GM12878 (cell line): Measurements from ENCODE around the gene NPLOC4. TPM values are rescaled to one million over a fixed set of nuclear protein-coding genes. Genes with fewer than 3 reads are reported as not detected.

Experiments used
- POLR2AphosphoS5 ChIP-seq: IDR thresholded peaks from 2 replicates; pipeline ENCODE4 v1.6.1; 2011; ENCODE audit warnings: mild to moderate bottlenecking, low read length, inconsistent platforms
- polyA plus RNA-seq, 11 experiments: library from polyadenylated mRNA; depleted of rRNA in 4 of 11; unstranded in 6 of 11; stranded (reverse) in 5 of 11; fragments of >200 nt; fragmentation: Nextera tagmentation in 4 of 11; fragmentation: Illumina TruSeq in 1 of 11; extraction: Ambion mirVana in 4 of 11; extraction: Trizol in 1 of 11; gene quantifications; 1 replicate in 1 of 11; 2 replicates in 10 of 11; pipeline versions ENCODE4 v1.2.1 to v1.2.3, GENCODE V29; 2011 to 2016; ENCODE audit warnings: inconsistent platforms in 2 of 11, missing spikeins in 2 of 11, low read depth in 1 of 11
- total RNA-seq, 4 experiments: library from RNA; depleted of rRNA in 3 of 4; stranded (reverse); fragments of >200 nt in 3 of 4; fragmentation: Illumina TruSeq in 1 of 4; extraction: Trizol in 1 of 4; gene quantifications; 2 replicates each; pipeline versions ENCODE4 v1.2.1 to v1.2.3, GENCODE V29; 2013 to 2021
- TF ChIP-seq, protein P1 (sequence below): fragments of 450-650 bp; IDR thresholded peaks from 2 replicates; pipeline ENCODE4 v1.6.1; 2017; ENCODE audit warnings: antibody characterized with exemption, mild to moderate bottlenecking, moderate library complexity
- TF ChIP-seq, protein P2 (sequence below): fragments of 450-650 bp; IDR thresholded peaks from 2 replicates; pipeline ENCODE4 v1.6.1; 2016; ENCODE audit warnings: mild to moderate bottlenecking
- TF ChIP-seq, protein P3 (sequence below): fragments of 450-650 bp; IDR thresholded peaks from 2 replicates; pipeline ENCODE4 v1.6.1; 2016; ENCODE audit warnings: mild to moderate bottlenecking

Gene NPLOC4
- total and polyA plus RNA-seq, 10 of the 15 experiments (the other 5 are each of a cell fraction or from before 2014, with no cell fraction given), result 1.5 to 83.7 (median 45.8) TPM

DNA sequence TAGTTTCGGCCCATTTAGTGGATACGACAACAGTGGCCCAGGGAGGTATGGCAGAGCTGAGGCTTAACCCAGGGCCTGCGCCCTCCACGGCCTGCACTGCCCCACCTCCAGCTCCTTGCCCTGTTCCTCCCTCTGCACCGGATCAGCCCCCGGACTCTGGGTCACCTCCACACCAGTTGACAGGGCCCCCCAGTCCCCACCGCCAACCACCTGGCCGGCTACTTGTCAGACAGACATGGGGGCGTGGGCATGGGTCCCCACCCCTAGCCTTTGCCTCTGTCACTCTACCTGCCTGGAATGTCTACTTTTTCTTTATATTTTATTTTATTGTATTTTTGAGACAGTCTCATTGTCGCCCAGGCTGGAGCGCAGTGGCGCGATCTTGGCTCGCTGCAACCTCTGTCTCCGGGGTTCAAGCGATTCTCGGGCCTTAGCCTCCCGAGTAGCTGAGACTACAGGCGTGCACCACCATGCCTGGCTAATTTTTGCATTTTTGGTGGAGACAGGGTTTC is 121.3 kb downstream of the NPLOC4 start (continued):
- TF ChIP-seq, protein P1, sequence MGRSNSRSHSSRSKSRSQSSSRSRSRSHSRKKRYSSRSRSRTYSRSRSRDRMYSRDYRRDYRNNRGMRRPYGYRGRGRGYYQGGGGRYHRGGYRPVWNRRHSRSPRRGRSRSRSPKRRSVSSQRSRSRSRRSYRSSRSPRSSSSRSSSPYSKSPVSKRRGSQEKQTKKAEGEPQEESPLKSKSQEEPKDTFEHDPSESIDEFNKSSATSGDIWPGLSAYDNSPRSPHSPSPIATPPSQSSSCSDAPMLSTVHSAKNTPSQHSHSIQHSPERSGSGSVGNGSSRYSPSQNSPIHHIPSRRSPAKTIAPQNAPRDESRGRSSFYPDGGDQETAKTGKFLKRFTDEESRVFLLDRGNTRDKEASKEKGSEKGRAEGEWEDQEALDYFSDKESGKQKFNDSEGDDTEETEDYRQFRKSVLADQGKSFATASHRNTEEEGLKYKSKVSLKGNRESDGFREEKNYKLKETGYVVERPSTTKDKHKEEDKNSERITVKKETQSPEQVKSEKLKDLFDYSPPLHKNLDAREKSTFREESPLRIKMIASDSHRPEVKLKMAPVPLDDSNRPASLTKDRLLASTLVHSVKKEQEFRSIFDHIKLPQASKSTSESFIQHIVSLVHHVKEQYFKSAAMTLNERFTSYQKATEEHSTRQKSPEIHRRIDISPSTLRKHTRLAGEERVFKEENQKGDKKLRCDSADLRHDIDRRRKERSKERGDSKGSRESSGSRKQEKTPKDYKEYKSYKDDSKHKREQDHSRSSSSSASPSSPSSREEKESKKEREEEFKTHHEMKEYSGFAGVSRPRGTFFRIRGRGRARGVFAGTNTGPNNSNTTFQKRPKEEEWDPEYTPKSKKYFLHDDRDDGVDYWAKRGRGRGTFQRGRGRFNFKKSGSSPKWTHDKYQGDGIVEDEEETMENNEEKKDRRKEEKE, result no peak
- TF ChIP-seq POLR2AphosphoS5, result peak; percentile 74
- TF ChIP-seq, protein P2, sequence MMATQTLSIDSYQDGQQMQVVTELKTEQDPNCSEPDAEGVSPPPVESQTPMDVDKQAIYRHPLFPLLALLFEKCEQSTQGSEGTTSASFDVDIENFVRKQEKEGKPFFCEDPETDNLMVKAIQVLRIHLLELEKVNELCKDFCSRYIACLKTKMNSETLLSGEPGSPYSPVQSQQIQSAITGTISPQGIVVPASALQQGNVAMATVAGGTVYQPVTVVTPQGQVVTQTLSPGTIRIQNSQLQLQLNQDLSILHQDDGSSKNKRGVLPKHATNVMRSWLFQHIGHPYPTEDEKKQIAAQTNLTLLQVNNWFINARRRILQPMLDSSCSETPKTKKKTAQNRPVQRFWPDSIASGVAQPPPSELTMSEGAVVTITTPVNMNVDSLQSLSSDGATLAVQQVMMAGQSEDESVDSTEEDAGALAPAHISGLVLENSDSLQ, result 0 out of 2 replicates have a peak, but pooled peaks have one; percentile 17
- TF ChIP-seq, protein P3, sequence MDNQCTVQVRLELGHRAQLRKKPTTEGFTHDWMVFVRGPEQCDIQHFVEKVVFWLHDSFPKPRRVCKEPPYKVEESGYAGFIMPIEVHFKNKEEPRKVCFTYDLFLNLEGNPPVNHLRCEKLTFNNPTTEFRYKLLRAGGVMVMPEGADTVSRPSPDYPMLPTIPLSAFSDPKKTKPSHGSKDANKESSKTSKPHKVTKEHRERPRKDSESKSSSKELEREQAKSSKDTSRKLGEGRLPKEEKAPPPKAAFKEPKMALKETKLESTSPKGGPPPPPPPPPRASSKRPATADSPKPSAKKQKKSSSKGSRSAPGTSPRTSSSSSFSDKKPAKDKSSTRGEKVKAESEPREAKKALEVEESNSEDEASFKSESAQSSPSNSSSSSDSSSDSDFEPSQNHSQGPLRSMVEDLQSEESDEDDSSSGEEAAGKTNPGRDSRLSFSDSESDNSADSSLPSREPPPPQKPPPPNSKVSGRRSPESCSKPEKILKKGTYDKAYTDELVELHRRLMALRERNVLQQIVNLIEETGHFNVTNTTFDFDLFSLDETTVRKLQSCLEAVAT, result peak; percentile 86
